Neural progenitor cell (in vitro differentiated cells): ENCODE data around the gene RPL7A. TPM values are rescaled to one million over a fixed set of nuclear protein-coding genes. Genes with fewer than 3 reads are reported as not detected.
A peak's percentile ranks its signal among the peaks of the same experiment; 100 is the strongest.

ENCODE experiments used
- DNase-seq: peaks from one replicate; pipeline ENCODE4 v3.0.0-alpha.2; 2016; ENCODE audit warnings: low spot score
- H2AFZ ChIP-seq: fragments of 200-600 bp; sonication (generic); replicated peaks from 2 replicates; pipeline ENCODE4 v1.6.1; 2016; ENCODE audit warnings: antibody characterized with exemption
- H3F3A ChIP-seq: fragments of 200-600 bp; sonication (generic); 2 replicates; pipeline ENCODE4 v1.6.1; 2016; ENCODE audit warnings: antibody characterized with exemption, low read depth
- H3K27ac ChIP-seq: fragments of 200-600 bp; sonication (generic); 2 replicates; pipeline ENCODE4 v1.5.1; 2016; ENCODE audit warnings: mild to moderate bottlenecking
- H3K27me3 ChIP-seq: fragments of 200-600 bp; sonication (generic); 2 replicates; pipeline ENCODE4 v1.6.1; 2016; ENCODE audit warnings: mild to moderate bottlenecking, moderate library complexity
- H3K36me3 ChIP-seq: fragments of 200-600 bp; sonication (generic); 2 replicates; pipeline ENCODE4 v1.5.1; 2016
- H3K4me1 ChIP-seq: fragments of 200-600 bp; sonication (generic); 2 replicates; pipeline ENCODE4 v1.6.1; 2016; ENCODE audit warnings: mixed run types
- H3K4me2 ChIP-seq: fragments of 200-600 bp; sonication (generic); 2 replicates; pipeline ENCODE4 v1.6.1; 2016
- H3K4me3 ChIP-seq: fragments of 200-600 bp; sonication (generic); 2 replicates; pipeline ENCODE4 v1.5.1; 2016
- H3K79me2 ChIP-seq: fragments of 200-600 bp; sonication (generic); 2 replicates; pipeline ENCODE4 v1.6.1; 2016; ENCODE audit warnings: low read depth
- H3K9ac ChIP-seq: fragments of 200-600 bp; sonication (generic); 2 replicates; pipeline ENCODE4 v1.6.1; 2016
- H3K9me3 ChIP-seq: fragments of 200-600 bp; sonication (generic); 2 replicates; pipeline ENCODE4 v1.5.1; 2016; ENCODE audit warnings: low read depth
- H4K20me1 ChIP-seq: fragments of 200-600 bp; sonication (generic); 2 replicates; pipeline ENCODE4 v1.6.1; 2016; ENCODE audit warnings: low read depth
- H3K27ac Mint-ChIP-seq: 3 replicates; pipeline ENCODE4 v1.8.0; 2021; ENCODE audit warnings: mixed read lengths
- H3K27me3 Mint-ChIP-seq: 2 replicates; pipeline ENCODE4 v1.8.0; 2022; ENCODE audit warnings: low read depth, mild to moderate bottlenecking, inconsistent platforms, moderate library complexity, mixed read lengths; ENCODE audit not compliant: insufficient read depth
- H3K36me3 Mint-ChIP-seq: 3 replicates; pipeline ENCODE4 v1.8.0; 2021; ENCODE audit warnings: mixed read lengths
- H3K4me1 Mint-ChIP-seq: 3 replicates; pipeline ENCODE4 v1.8.0; 2021; ENCODE audit warnings: mixed read lengths
- H3K4me3 Mint-ChIP-seq: 3 replicates; pipeline ENCODE4 v1.8.0; 2021; ENCODE audit warnings: mild to moderate bottlenecking, moderate library complexity, mixed read lengths
- H3K9me3 Mint-ChIP-seq: 3 replicates; pipeline ENCODE4 v1.8.0; 2020; ENCODE audit warnings: mixed read lengths
- CTCF ChIP-seq: fragments of 200-600 bp; sonication (generic); IDR thresholded peaks from 2 replicates; pipeline ENCODE4 v1.5.1; 2017; ENCODE audit warnings: antibody characterized with exemption, mild to moderate bottlenecking
- EZH2 ChIP-seq: fragments of 200-600 bp; sonication (generic); IDR thresholded peaks from 2 replicates; pipeline ENCODE4 v1.6.1; 2017; ENCODE audit warnings: antibody characterized with exemption, mild to moderate bottlenecking, moderate library complexity
- EZH2phosphoT487 ChIP-seq: fragments of 200-600 bp; sonication (generic); IDR thresholded peaks from 2 replicates; pipeline ENCODE4 v1.6.1; 2017; ENCODE audit warnings: antibody characterized with exemption
- total RNA-seq: library from RNA; depleted of rRNA; stranded (reverse); fragments of >200 nt; gene quantifications from 2 replicates; pipeline ENCODE4 v1.2.3, GENCODE V29; 2015; ENCODE audit warnings: low replicate concordance

RPL7A gene
- total RNA-seq, 1 donor from 2014 or later: 3,449 TPM

- H3K9me3 Mint-ChIP-seq: no peaks in the 10 kb centered on the region
- Histone ChIP-seq H2AFZ (no peak overlapping the region), H3K27ac (peak overlapping the region; percentile 10), H3K4me2 (no peak overlapping the region), H3K9ac (no peak overlapping the region), H3K27me3 (no peaks in the 10 kb centered on the region), H3K9me3 (no peaks in the 10 kb centered on the region), H4K20me1 (peaks cover 58% of the 10 kb centered on the region), H3F3A (peaks cover 67% of the 10 kb centered on the region), H3K79me2 (peaks cover 53% of the 10 kb centered on the region), H3K4me3 (no peak overlapping the region), H3K36me3 (peaks cover 23% of the 10 kb centered on the region), H3K4me1 (peaks cover 19% of the 10 kb centered on the region)
- H3K4me1 Mint-ChIP-seq: peaks cover 26% of the 10 kb centered on the region
- no peak for DNase-seq
- peaks cover 16% of the 10 kb centered on the region for H3K27me3 Mint-ChIP-seq
- no peak overlapping the region for H3K27ac Mint-ChIP-seq
- TF ChIP-seq CTCF (no peak), EZH2 (no peak), EZH2phosphoT487 (no peak)
- H3K4me3 Mint-ChIP-seq: no peak overlapping the region
- H3K36me3 Mint-ChIP-seq: peaks cover 36% of the 10 kb centered on the region
Measured at GRCh38 chr9:133351526-133351907, 3.5 kb downstream of the RPL7A start.

GRCh38 chr9:133351908-133352634 lies 4.1 kb downstream of the RPL7A start:
- Histone ChIP-seq H3K36me3 (peaks cover 23% of the 10 kb centered on the region), H3K9ac (no peak overlapping the region), H3K27ac (peak overlapping the region; percentile 10), H3K79me2 (peaks cover 50% of the 10 kb centered on the region), H3K9me3 (no peaks in the 10 kb centered on the region), H3K27me3 (no peaks in the 10 kb centered on the region), H2AFZ (no peak overlapping the region), H3K4me3 (no peak overlapping the region), H3K4me2 (no peak overlapping the region), H4K20me1 (peaks cover 57% of the 10 kb centered on the region), H3K4me1 (peaks cover 19% of the 10 kb centered on the region), H3F3A (peaks cover 67% of the 10 kb centered on the region)
- peaks cover 16% of the 10 kb centered on the region for H3K27me3 Mint-ChIP-seq
- H3K4me3 Mint-ChIP-seq: no peak overlapping the region
- no peak overlapping the region for H3K27ac Mint-ChIP-seq
- DNase-seq: peak; percentile 74
- TF ChIP-seq CTCF (peak; percentile 62), EZH2phosphoT487 (no peak)
- peaks cover 36% of the 10 kb centered on the region for H3K36me3 Mint-ChIP-seq
- no peaks in the 10 kb centered on the region for H3K9me3 Mint-ChIP-seq
- peaks cover 21% of the 10 kb centered on the region for H3K4me1 Mint-ChIP-seq

- Histone ChIP-seq H4K20me1 (peaks cover 64% of the 10 kb centered on the region), H3K36me3 (peaks cover 23% of the 10 kb centered on the region), H3K27me3 (no peaks in the 10 kb centered on the region), H3F3A (peaks cover 67% of the 10 kb centered on the region), H3K79me2 (peaks cover 52% of the 10 kb centered on the region), H3K4me3 (no peak overlapping the region), H3K9me3 (no peaks in the 10 kb centered on the region), H2AFZ (no peak overlapping the region), H3K4me1 (peaks cover 23% of the 10 kb centered on the region), H3K9ac (no peak overlapping the region), H3K4me2 (no peak overlapping the region), H3K27ac (no peak overlapping the region)
- peaks cover 36% of the 10 kb centered on the region for H3K36me3 Mint-ChIP-seq
- DNase-seq: no peak
- peaks cover 16% of the 10 kb centered on the region for H3K27me3 Mint-ChIP-seq
- no peak for TF ChIP-seq EZH2
- TF ChIP-seq CTCF: no peak
- no peak for TF ChIP-seq EZH2phosphoT487
- H3K27ac Mint-ChIP-seq: no peak overlapping the region
- H3K4me1 Mint-ChIP-seq: peaks cover 28% of the 10 kb centered on the region
- no peaks in the 10 kb centered on the region for H3K9me3 Mint-ChIP-seq
- H3K4me3 Mint-ChIP-seq: peak overlapping the region; percentile 57
Measured at GRCh38 chr9:133352635-133353340, 4.8 kb downstream of the RPL7A start.
